LNCaP clone FGC (cell line): Measurements from ENCODE around the gene CEP131.

Experiments used
- DNase-seq: peaks from one replicate; pipeline ENCODE4 v3.0.0-alpha.2; 2011; ENCODE audit warnings: low read depth
- H3K4me3 ChIP-seq: 2 replicates; pipeline ENCODE4 v1.5.1; 2011; ENCODE audit warnings: mild to moderate bottlenecking, low read depth, low read length, control low read depth
- CTCF ChIP-seq: IDR thresholded peaks from 2 replicates; pipeline ENCODE4 v1.5.1; 2012; ENCODE audit warnings: mild to moderate bottlenecking; ENCODE audit not compliant: control insufficient read depth, insufficient read depth; ENCODE audit errors: extremely low read depth

CEP131 gene

DNA sequence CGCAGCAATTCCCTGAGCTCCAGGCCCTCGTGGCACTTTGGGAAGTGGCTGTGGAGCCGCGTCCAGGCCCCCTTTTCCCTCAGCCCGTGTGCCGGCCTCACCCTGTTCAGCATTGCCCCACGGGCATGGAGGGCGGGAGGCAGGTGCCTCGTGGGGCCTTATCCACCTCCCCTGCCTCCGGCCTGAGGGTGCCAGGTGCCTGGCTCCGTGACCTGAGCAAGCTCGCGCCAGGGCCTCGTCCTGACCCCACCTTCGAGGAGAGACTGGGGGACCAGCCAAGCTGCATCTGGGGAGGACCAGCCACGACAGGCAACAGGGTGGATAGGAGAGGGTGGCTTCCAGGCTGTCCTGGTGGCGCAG lies 29.7 kb downstream of the CEP131 start:
- no peak overlapping the region for H3K4me3 ChIP-seq
- no peak for DNase-seq
- TF ChIP-seq CTCF, result no peak

DNA sequence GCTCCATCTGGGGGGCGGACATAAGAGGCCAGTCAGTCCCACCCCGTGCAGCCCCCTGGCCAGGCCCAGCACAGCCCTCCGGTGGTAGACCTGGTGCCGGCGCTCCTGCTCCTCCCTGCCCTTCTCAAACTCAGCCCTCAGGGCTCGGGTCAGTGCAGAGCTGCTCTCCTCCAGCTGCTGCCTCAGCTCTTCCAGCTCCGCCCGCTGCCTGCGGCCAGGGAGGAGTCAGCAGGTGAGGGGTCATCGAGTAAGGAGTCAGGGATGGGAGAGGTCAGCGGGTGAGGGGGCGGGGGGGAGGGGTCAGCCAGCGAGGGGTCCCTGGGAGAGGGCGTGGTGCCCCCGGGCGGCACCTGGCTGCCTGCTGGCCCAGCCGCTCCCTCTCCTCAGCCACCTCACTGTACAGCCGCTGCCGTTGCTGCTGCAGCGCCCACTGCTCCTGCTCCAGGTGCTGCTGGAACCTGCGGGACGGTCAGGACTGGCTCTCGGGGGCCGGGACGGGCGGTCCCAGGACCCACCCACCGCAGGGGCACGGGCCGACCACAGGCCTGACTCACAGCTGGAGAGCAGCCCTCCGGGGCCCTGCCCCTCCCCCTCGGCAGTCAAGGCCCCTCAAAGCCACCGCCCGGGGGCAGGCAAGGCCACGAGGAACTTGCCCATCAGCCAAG lies 30.2 kb downstream of the CEP131 start:
- no peak for TF ChIP-seq CTCF
- DNase-seq, result no peak
- H3K4me3 ChIP-seq, result no peak overlapping the region

- no peak for DNase-seq
- TF ChIP-seq CTCF, result no peak
- H3K4me3 ChIP-seq, result no peak overlapping the region
Measured at GRCh38 chr17:81191646-81192045, 31.1 kb downstream of the CEP131 start.

DNA sequence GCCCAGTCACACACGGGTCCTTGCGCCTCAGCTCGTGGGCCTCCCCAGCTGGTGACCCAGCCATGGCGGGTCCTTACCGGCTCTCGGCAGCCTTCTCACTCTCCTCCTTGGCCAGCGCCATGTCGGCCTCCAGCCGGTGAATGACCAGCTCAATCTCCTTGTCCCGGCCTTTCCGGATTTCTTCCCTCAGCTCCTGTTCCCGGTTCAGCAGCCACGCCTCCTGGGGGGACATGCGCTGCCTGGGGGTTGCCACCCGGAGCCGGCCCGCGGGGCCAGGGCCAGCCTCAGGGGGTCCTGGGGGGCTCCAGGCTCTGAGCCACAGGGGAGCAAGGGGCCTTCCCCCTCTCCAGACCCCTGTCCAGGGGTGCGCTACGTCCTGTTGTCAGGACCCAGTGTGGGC lies 31.6 kb downstream of the CEP131 start:
- no peak for TF ChIP-seq CTCF
- H3K4me3 ChIP-seq, result no peak overlapping the region
- DNase-seq, result no peak

GRCh38 chr17:81190591-81190990 lies 32.2 kb downstream of the CEP131 start:
- TF ChIP-seq CTCF, result no peak
- DNase-seq, result no peak
- no peak overlapping the region for H3K4me3 ChIP-seq

GRCh38 chr17:81189670-81190530 lies 32.9 kb downstream of the CEP131 start:
- H3K4me3 ChIP-seq, result no peak overlapping the region
- DNase-seq, result no peak
- no peak for TF ChIP-seq CTCF

GRCh38 chr17:81189016-81189415 lies 33.7 kb downstream of the CEP131 start:
- TF ChIP-seq CTCF, result no peak

More at GRCh38 chr17:81189016-81189415, 33.7 kb downstream of the CEP131 start:
- H3K4me3 ChIP-seq, result no peak overlapping the region
- no peak for DNase-seq
